Measurements from ENCODE around the gene DLGAP1. TPM values are rescaled to one million over a fixed set of nuclear protein-coding genes. Genes with fewer than 3 reads are reported as not detected.

The DLGAP1 gene
- total RNA-seq, 1 donor from 2014 or later = 0.28 TPM

DNA sequence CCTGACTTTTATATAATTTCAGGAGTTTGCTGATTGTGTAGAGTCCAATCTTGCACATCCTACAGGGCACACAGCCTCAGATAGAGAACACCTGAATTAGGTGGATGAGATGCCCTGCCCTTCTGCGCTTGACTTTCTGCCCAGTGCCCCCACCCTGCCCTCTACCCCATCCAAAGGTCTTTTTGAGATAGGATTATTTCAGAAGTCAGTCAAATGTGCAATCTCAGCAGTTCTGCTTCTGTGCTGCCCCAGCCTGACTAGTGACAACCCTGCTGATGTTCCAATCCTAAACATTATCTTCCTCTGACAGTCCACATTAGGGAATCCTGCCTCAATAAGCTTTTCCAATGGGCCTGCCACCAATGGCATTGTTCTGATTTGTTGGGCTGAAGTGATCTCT is 593.6 kb downstream of the DLGAP1 start:
- no peak for ATAC-seq

DNA sequence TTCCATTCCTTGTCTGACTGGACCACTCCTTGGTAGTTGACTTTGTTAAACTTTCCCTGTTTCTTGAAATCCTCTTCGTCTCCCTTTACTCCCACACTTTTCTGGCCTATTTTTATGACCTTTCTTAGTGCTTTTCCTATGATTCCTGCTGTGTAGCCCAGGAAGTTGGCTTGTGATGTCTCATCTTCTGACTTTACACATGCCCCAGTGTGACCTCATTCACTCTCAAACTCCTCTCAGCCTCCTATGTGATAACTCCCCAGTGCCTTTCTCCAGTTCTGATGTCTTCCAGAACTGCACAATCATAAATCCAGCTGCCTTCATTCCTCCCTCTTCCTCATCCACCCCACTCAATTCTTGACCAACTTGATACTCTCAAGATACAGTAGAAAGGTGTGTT is 597.6 kb downstream of the DLGAP1 start:
- no peak for ATAC-seq

DNA sequence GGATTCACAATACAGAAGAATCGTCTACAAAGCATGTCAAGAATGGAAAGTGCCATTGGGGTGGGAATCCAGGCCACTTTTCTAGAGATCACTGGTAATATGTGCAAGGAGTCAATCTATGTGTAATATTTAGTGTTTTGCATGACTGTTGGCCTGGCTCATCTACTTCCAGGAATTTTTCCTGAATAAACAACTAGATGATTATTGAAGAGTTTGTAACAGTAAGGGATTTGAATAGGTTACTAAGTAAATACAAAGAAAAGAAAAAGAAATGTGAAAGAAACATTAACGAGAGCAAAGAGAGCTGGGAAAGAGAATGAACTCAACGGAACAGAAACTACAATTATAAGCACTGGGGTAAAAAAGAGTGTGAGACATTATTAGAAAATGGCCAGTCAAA is 599.1 kb downstream of the DLGAP1 start:
- ATAC-seq = no peak

DNA sequence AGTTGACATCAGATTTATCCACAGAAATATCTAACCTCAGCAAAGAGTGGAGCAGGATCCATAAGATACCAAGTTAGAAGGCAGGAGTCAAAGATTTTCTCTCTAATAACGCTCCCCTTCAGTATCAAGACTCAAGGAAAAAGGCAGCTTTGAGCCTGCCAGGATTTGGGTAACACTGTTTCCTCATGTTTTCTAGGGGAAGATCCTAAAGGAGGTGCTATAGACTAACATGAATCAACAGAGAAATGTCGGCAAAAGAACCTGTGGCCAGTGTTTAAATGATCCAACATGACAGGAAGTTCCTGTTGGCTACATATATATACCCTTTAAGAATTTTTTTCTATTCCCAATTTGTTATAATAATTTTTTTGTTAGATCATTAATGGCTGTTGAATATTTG is 602.8 kb downstream of the DLGAP1 start:
- no peak for ATAC-seq

DNA sequence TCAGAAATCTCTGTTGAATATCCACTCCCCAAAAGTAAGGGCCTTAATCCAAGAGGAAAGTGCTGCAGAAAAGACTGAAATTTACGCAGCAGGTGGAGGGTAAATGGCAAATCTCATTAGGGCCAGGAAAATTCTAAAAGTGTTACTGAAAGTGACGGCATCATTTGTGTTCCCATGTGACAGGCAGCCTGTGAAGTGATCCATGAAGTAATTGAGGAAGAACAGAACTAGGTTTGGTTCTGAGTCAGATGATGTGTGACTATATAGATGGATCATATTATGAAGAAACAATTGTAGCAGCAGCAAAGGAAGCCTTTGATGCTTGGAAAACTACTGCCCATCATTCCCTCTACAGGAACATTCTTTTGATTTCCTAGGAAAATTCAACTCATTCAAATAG is 603.9 kb downstream of the DLGAP1 start:
- ATAC-seq = peak; percentile 68

DNA sequence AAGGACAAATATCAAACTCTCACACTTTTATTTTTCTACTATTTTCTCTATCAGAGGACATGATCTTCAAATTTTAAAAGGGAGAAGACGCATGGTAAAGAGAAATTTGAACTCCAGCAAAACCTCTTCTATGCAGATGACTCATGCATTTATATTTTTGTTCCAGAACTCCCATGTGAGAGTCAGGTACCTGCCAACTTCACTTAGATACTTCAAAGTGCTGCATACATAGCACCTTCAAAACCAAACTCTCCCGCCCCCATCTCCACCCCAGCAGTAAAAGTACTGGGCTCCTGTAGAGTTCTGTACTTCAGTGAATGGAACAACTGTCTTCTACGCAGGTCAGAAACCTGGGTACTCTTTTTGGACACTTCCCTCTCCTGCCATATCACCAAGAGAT is 606.8 kb downstream of the DLGAP1 start:
- ATAC-seq = no peak

DNA sequence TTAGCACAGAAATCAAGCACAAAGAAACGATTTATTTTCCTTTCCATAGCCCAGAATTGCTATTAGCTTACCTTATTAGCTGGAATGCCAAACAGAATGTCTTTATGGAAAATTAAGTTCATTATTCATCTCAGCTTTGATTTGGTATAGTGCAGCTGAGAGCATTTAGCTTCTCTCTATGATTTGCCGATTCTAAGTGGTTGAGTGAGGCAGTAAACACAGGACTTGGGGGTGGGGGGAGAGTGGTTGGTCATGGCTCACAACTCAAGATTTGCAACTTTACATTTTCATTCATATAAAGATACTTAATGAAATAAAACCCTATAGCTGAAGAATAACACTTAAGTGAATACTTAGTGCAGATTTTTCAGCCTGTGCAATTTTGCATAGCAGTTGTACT is 609.9 kb downstream of the DLGAP1 start:
- no peak for ATAC-seq

DNA sequence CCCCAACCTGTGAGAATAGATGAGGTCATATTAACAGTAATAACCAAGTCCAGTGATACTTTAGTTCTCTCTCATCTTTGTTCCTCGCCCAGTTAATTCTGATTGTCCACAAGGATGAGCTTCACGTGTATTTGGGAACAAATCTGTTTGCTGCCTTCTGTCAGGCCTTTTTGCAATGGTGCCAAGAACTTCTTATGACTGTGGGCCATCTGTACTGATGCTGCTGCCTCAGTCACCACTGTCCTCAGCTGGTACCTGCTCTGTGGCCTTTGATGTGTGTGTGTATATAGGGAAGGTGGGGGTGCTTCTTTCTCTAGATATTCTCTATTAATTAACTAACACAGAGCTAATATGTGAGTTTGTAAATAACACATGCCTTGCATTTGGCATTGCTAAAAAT is 612.3 kb downstream of the DLGAP1 start:
- ATAC-seq = no peak

DNA sequence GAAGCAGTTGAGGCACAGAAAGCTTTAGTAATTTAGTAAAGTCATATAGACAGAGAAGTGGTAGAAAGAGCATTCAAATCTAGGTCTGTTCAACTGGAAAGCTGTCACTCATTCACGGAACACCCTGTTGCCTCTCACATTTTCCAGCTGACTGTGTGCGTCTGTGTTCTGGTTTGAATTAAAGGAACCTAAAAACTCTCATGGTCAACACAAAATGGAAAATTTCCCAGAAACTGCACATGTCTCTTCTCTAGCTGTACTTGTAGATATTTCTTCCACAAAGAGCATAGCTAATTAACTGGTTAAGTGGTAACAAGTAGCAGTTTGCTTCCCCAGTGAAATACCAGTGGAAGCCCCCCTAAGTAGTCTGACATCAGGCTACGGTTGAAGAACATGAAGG is 614.3 kb downstream of the DLGAP1 start:
- no peak for ATAC-seq

DNA sequence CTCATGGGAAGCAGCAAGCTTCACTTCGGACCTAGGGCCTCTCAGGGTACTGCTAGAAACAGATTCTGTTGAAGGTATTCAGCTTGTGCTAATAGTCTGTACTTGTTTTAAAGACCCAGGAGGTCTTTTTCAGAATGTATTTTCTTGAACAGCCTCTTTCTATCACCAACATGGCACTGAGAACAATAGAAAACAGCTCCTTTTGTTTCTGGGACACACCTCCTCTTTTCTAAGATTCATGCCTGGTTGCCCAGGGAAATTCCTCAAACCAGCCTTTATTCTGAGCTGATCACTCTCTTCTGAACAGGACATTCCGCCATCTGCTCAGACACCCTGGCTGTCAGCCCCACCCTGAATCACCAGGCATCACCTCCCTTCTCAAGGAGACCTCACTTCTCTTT is 615.5 kb downstream of the DLGAP1 start:
- no peak for ATAC-seq

DNA sequence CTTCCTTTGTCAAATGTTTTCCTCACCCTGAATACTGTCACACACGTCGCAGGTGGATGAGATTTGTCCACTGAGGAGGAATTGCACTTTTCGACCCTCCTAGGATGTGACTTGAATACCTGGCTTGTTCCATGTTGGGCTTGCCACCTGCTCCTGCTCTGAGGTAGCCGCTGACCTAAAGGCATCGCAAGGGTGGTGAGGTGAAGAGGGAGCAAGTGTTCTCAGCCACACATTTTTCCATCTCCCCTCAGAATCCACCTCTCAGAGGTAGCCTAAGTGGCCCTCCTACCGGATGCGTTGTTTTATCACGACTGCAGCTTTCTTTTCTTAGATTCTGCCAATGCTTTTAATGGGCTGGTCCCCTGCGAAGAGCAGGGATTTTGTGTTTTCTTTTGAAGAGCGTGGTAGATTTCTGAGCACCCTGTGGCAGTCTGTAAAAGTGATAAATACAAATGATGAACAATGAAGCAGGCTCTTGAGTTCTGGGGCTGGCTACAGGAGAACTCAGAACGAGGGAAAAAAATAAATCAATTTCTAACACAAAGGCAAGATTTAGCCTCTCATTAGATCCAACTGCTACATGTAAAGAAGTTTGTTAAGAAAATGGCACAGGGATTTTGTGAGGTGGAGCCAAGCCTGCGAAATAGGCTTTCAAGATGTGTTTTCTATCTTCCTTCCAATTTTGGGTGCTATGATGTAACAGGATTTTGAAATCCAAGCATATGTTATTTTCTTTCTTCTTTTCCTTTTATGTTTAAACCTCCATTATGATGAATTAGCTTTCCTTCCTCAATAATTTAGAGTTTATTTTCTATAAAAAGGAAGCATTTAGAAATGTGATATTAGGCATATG is 618.4 kb downstream of the DLGAP1 start:
- ATAC-seq = no peak

DNA sequence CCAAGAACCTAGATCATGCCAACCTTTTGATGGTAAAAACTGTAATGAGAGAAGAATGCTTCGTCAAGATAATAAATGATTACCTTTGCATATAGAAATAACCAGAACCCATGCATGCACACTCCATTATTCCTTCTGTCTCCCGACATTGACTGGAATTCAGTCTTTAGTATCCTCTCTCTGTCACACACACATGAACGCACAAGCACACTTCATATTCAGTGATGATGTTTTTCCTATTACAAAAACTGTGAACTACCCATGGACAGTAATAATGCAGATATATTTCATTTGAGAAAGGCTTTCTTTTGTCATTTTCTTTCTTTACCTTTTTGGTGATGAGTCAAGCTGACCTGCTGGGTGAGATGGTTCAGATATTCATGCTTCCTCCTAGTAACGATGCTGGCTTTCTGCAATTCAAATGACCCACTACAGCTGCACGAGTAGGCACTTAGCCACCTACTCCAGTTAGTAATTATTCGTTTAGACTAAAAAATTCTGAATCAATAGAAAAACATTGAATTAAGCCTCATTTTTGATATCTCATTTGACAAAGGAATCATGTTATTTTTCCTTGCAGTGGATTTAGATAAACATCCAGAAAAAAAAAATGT is 623.0 kb downstream of the DLGAP1 start:
- no peak for ATAC-seq

DNA sequence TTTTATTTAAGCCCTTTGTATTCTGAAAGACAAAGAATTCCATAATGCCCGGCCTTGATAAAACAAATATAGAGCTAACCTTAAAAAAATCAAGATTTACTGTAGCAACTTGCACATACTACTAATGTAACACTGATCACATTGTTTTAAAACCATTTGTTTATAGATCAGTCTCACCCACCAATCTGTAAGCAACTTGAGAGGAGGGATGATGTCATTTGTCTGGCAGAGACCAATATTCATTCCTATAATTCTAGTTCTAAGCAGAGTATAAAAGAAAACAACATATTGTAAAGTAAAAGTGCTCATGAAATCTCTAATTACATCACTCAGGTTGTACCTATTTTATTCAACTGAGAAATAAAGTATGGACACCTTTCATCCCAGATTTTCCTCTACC is 624.5 kb downstream of the DLGAP1 start:
- no peak for ATAC-seq

DNA sequence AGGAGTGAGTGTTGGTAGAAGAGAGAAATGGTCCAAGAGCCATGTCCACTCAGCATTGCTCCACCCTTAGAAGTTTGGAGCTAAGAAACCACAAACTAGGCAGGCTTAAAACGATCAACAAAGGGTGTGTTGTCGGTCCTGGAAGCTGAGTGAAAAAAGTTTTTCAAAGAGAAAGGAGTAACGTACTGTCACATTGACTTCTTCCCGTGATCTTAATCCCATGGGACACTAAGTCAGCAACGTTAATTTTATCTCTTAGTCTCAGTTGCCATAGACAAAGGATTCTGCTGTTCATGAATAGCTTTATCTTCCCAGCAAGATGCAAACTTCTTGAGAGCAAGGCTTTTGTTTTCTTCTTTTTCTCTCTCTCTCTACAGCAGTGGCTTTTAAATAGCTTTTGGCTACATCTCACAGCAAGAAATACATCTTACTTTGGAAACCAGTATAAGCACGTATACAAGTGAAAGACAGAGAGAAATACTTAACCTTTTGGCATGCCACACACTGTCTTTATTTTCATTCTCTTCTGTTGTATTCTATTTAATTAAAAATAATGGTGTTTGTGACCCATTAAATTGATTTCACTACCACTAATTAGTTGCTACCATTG is 627.8 kb downstream of the DLGAP1 start:
- ATAC-seq = no peak

DNA sequence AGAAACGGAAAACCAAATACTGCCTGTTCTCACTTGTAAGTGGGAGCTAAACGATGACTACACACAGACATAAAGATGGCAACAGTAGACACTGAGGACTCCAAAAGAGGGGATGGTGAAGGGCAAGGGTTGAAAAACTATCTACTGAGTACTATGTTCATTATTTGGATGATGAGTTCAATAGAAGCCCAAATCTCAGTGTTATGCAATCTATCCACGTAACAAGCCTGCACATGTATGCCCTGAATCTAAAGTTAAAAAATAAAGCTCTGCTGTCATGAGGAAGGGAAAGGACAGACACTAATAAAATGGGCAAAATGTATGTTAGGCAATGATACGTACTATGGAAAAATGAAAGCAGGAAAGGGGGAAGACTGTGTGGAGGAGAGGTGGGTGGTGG is 629.1 kb downstream of the DLGAP1 start:
- peak; percentile 52 for ATAC-seq

DNA sequence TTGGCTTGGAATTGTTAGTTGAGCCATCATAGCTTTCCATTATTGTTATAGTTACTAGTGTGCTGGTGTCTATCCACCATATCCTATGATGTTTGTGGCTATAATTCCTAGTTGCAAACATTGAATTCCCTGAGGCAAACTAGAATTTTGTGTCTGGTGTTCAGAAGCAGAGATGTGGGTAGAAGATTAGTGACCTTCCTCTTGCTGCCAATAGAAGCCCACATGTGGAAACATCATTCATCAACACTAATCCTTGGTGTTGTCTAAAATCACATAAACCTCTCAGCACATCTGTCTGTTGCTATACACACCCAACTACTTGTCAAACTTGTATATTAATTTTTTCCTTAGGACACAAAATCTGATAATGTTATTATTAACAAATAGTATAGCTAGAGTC is 631.0 kb downstream of the DLGAP1 start:
- ATAC-seq = no peak

DNA sequence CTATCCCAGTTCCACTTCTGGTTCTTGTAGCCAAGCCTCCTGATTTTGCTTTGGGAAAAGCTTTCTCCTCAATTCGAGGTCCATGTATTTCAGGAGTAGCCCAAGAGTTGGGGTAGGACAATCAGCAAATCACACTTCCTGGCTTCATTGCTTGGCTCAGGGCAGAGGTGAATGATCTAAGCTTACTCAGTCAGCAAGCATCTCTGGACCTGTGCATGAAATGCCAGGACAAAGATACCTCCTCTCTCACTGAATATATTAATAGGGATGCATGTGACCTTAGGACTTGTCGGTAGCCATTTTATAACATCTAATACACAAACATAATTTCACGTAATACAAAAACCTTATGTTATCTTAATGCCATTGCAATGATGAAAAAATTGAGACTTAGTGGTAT is 632.0 kb downstream of the DLGAP1 start:
- ATAC-seq = no peak

DNA sequence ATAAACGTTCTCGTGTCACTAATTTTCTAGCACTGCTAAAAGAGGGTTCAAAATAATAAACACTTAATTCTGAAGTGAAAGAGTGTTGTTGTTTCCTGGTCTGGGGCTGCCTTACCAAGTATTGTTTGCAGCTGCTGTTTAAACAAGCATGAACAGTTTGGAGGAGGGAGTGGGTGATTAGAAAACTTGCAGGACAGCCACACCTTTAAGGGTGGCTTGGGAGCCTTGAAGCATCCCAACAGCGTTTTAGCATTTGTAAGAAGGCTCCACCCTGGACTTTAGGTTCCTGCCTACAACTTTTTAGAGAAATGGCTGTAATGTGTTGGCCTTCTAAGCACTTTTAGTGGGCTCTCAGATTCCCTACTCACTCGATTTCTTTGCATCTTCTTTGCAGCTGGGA is 633.6 kb downstream of the DLGAP1 start:
- ATAC-seq = peak; percentile 55

DNA sequence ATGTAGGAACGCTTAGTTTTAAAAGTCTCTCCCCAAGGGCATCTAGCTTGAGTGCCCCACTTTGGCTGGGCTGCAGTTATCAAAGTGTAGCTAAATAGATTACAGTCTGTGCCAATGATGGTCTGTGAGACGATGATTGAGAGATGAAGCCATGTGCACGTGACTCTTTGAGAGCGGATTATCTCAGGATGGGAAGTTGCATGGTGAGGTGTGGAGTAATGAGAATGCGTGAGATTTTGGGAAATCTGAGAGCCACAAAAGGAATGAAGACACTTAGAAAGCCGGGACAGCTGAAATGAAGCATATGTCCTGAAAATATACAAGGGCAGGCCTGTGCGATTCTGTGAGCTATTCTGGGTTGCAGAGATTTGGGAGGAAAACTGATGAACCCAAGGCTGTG is 635.1 kb downstream of the DLGAP1 start:
- no peak for ATAC-seq

DNA sequence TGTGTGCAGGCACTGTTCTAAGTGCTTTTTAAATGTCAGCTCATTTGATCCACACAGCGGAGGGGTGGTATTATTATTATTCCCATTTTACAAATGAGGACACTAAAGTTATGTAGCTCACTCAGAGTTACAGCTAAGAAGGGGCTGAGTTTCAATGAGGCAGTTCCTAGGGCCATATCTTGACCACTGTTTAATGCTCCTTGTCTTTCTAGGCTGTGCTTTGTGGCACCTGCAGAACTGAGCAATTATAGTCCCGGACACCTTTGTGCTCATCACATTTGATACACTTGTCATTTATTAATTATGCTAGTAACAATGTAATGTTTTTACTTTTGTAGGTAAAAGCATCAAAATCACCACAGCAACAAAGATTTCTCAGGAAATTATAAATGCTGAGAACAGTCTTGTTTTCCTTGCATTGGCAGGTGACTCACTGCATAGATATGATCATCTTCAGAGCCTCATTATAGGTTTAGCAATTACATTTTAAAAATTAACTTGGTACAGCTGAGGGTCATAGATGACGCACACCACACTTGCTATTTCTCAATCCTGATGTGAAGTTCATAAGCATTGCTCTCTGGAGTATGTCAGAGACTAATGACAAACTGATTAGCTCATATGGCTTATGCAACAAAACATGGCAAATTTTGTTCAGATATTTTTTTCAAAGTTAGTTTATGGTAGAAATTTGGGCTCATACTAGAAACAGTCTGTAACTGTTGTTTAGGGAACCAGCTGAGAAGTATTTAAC is 638.3 kb downstream of the DLGAP1 start:
- peak; percentile 84 for ATAC-seq

DNA sequence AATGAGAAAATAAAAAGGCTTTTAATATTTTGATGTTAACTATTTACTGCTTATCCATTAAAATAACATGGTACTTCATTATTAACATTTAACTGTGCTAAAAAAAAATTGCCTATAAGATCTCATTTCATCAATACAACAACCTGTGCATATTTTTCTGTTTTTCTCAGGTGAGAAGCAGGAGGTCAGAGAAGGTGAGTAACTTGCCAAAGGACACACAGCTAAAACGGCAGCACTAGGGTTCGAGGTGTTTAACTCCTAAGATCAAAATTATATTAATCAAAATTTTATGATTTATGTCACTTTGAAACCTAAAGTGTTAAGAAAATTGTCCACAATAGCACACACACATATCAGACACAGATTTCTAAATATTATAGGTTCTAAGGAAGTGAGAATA is 639.1 kb downstream of the DLGAP1 start:
- ATAC-seq = no peak

DNA sequence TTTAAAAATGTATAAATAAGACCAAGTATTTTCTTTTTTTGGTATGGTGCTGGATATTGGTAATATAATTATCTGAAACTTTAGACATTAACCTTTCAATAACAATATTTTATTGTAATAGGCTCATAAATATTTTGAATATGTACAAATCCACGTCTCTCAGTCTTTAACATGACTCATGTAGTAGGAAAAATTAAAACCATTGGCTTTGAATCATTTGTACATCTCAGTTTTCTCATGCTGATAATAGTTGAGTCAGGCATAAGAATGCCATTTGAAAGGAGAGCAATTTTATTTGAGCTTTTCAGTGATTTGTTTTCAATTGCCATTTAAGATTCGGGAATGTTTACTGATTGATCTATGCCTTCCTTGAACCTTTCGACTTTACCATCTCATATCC is 640.3 kb downstream of the DLGAP1 start:
- ATAC-seq = no peak

DNA sequence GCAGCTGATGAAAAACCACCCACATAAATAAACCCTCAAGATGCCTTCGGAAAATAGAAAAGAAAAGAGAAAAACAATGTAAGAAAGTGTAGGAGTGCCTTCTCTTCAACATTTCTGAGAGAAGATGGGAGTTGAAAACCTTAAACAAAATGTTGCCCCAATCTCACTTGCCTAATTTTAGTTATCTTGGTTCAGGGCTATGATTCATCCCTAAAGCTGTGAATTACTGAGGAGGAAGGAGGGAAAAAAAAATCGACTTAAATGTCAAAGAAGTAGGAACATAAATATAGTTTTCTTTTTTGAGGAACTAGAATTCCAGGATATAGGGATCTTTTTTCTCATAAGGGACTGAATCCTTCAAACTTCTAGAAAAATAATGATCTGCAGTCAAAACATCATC is 644.8 kb downstream of the DLGAP1 start:
- ATAC-seq = no peak
